ENCODE results near the gene TMEM126B.
"Not testable (repeated sequence)": the region's sequence is repeated elsewhere in the genome, so short reads cannot be mapped to it uniquely, and the experiment has no call there.

Gene TMEM126B

DNA sequence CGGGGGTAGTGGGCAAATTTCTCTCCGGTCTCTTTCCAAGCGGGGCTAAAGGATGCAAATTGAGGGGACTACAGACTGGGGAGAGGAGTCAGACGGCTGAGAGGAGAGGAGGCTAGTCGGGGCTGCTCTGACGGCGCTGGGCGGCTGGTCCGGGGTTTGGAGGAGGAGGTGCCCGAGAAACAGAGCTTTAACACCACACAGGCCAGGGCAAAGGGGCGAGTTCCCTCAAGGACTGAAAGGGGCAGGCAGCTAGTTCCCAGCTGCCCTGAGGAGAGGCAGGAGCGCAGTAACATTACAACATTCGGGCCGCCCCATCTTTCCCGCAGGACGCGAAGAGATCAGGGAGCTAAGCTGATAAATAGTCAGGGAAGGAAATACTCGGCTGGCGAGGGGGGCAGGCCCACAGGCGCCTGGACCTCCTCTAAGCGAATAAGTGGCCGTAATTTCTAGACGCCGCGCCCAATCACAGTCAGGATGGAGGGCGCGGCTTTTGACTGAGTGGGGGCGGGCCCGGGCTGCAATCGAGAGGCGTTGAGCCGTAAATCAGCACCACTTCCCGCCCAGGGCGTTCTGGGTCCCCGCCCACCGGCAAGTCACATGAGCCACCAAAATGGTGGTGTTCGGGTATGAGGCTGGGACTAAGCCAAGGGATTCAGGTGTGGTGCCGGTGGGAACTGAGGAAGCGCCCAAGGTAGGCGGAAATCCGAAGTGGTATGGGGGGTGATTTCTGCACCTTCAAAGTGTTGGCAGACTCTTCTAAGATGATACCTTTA, at the start of gene TMEM126B:
Gene TMEM126B (plus strand): TSS at position 596 of the 773 bp plus-strand sequence. CDS start 15 bp downstream, at position 611.
- peak; percentile 100 for DNase-seq

GRCh38 chr11:85582111-85582510, 46.3 kb upstream of the TMEM126B start:
- no peak for DNase-seq

GRCh38 chr11:85589373-85589772, 39.0 kb upstream of the TMEM126B start:
- DNase-seq = no peak

DNA sequence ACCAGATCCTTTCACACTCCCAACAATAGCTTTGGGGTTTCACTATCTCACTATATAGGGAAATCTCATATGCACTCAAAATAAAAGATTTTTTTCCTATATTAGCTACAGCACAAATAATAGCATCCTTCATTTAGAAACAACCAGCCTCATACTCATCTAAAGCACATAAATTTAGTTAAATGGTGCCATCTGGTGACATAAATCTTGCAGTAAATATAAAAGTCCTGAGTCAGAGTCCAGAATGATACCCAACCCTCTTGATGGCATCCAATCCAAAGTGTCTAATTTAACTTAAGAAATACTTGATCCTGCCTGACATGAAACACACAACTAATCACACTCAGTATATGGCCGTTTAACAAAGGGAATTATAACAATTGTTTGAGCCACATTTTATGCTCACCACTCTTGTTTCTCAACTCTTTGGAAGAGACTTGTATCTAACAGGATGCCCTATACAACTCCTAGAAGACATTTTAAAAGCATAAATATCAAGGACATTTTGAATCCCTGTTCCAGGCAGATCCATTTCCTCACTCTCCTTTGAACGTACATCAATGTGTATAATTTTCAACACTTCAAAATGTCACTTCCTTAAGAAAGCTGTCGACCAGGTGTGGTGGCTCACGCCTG, 37.4 kb upstream of the TMEM126B start:
- peak; percentile 44 for DNase-seq

DNA sequence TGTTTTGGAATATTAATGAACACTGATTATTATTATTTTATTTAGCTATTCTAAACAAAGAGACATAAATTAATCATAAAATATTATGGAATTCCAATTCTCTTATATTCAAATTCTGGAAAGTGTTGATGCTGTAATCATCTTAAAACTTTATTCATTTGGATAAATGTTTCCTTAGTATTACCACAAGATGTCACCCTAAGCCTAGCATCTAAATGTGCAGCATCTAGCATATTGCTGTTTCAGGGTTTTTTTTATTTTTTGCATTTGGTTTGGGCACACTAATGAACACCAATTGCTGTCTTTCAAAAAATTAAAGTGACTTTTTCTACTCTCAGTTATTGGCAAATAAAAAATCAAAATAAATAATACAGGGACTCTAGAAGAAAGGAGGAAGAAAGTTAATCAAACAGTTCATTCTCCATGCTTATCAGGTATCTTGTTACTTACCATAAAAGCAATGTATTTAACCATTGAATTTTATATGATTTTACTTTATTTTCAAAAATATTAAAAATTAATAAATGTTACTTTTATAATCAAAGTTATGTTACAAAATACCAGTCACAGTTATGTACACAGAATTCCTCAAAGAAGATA, 33.0 kb upstream of the TMEM126B start:
- peak; percentile 61 for DNase-seq

GRCh38 chr11:85596886-85597285, 31.5 kb upstream of the TMEM126B start:
- no peak for DNase-seq

GRCh38 chr11:85599083-85599482, 29.3 kb upstream of the TMEM126B start:
- DNase-seq = no peak

- no peak for DNase-seq
Observed at GRCh38 chr11:85602526-85603213, 25.7 kb upstream of the TMEM126B start.

DNA sequence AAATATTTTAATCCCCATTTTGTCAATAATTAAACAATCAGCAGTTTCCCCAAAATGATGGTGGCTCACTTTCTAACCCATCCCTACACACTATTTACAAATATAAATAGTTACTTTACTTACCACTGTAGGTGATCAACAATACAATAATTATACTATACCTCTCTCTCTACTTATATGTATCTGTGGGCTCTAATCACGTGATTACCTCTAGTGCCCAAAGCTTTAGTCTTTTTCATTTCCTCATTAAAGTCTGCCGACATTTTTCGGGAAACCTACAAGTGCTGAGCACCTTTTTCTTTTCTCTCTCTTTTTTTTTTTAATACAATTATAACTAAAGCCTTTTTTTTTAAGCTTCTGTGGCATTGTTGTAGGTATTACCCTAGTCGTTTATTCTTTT, 25.2 kb upstream of the TMEM126B start:
- no peak for DNase-seq

DNA sequence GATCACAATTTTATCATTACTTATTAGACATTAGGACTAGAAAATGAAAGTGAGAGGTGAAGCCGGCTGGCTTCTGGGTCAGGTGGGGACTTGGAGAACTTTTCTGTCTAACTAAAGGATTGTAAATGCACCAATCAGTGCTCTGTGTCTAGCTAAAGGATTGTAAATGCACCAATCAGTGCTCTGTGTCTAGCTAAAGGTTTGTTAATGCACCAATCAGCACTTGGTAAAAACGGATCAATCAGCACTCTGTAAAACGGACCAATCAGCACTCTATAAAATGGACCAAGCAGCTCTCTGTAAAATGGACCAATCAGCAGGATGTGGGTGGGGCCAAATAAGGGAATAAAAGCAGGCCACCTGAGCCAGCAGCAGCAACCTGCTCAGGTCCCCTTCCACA, 22.2 kb upstream of the TMEM126B start:
- DNase-seq = not testable (repeated sequence)

DNA sequence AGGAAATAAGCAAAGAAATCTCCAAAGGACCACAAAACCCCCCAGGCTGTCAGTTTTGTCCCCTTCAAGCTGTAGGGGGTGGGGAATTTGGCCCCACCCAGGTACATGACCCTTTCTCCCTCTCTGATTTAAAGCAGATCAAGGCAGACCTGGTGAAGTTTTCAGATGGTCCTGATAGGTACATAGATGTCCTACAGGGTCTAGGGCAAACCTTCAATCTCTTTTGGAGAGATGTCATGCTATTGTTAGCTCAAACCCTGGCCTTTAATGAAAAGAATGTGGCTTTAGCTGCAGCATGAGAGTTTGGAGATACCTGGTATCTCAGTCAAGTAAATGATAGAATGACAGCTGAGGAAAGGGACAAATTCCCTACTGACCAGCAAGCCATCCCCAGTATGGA, 19.8 kb upstream of the TMEM126B start:
- DNase-seq = not testable (repeated sequence)

DNA sequence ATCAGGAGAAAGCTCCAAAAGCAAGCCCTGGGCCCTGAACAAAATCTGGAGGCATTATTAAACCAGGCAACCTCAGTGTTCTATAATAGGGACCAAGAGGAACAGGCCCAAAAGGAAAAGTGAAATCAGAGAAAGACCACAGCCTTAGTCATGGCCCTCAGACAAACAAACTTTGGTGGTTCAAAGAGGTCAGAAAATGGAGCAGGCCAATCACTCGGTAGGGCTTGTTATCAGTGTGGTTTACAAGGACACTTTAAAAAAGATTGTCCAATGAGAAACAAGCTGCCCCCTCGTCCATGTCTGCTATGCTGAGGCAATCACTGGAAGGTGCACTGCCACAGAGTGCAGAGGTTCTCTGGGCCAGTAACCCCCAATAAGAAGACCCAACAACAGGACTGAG, 19.1 kb upstream of the TMEM126B start:
- not testable (repeated sequence) for DNase-seq

GRCh38 chr11:85611643-85612042, 16.8 kb upstream of the TMEM126B start:
- not testable (repeated sequence) for DNase-seq

GRCh38 chr11:85619499-85619898, 8.9 kb upstream of the TMEM126B start:
- no peak for DNase-seq

GRCh38 chr11:85620256-85620655, 8.1 kb upstream of the TMEM126B start:
- DNase-seq = no peak

DNA sequence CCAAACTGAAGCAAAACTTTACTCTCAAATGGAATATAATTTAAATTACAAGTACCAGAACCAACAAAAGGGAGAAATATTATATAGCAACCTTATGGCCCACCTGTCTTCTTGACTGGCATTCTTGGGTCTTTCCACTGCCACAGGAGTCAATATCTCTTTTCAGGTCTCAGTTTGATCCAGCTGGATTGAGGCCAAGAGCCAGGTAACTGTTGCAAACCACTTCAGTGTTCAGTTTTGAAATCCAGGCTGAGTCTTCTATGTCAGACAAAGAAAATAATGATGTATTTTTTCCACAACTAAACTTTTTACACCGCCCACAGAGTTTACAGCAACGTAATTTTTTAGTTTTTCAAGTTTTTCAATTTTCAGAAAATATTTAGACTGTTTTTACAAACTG, 1.9 kb upstream of the TMEM126B start:
- DNase-seq = no peak

DNA sequence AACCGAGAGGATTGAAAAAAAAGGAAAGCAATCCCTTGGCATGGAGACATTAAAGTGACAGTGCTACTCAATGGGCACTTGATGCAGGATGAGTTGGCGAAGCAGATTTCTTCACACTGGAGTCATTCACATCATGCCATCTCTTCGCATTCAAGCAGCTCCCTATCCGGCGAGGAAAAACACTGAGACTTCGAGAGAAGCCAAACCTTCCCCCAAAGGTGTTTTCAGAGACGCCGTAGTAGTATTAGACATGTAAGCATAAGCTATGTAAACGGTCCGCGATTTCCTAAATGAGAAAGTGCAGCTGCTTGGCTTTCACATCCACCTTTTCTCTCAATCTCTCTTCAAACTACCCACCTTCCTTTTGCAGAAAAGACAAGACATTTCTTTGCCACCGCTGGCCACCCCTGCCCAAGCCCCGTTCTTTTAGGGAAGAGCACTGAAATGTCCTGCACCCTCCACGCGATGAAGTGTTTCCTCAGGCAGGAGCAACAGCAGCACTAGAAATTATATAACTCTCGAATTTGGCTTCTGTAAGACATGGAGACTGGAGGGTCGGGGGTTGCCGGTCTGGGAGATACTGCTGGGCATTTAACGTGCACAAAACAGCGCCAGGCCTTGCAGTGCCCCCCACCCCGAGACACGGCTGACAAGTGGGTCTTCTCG, 928 bp upstream of the TMEM126B start, which contains the start of gene DLG2:
Gene DLG2 (minus strand): TSS at position 13 of the 666 bp plus-strand sequence.
- peak; percentile 49 for DNase-seq

GRCh38 chr11:85628771-85629341, 463 bp downstream of the TMEM126B start:
- DNase-seq = no peak

GRCh38 chr11:85634747-85635146, 6.4 kb downstream of the TMEM126B start:
- no peak for DNase-seq

DNA sequence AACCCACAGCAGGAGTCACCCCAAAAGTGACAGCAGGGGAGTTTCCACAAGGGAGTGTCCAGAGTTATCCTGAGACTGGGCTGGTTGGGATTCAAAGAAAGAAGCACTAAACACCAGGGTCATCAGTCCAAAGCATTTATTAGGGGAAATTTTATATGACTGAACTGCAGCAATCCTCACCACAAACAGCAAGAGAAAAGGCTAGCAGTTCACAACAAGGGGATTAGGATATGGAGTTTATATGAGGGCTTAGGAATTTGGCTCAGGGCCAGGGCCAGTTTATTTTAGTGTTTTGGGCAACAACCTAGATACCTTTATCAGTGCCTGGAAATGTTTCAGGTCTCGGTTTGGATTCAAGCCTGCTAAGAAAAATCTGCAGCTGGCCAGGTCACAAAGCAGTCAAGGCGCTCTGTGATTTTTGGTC, 14.8 kb downstream of the TMEM126B start:
- no peak for DNase-seq

DNA sequence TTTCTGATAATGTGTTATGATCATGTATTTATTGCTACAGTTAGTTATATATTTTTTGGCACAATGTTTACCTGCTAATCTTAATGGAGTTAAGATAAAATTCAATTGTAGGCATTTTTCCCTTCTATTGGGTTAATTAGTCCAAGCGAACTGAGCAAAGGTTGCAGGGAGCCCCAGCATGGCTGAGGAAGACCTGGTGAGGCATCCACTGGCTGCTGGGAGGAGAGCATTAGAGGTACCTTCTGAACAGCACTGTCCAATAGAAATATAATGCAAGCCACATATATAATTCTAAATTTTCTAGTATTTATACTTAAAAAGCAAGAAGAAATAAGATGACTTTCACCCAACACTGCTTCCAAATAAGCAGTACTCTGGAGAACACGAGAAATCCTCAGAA, 18.7 kb downstream of the TMEM126B start:
- no peak for DNase-seq

GRCh38 chr11:85647604-85648299, 19.4 kb downstream of the TMEM126B start, which contains the start of gene TMEM126A:
Gene TMEM126A (plus strand): TSS chr11:85647967. CDS start chr11:85650256, 2,289 bp downstream.
- DNase-seq = peak; percentile 96

Data from NCI-H526 treated with DMSO at 0.1 percent for 48 hours (cell line).